HCT116 (cell line): Measurements from ENCODE around the gene SLC2A13.

Experiments
- CEBPB ChIP-seq: IDR thresholded peaks from 2 replicates; pipeline ENCODE4 v1.6.1; 2012; ENCODE audit warnings: low read depth
- EZH2 ChIP-seq: fragments of 200-600 bp; sonication (generic); IDR thresholded peaks from 2 replicates; pipeline ENCODE4 v1.6.1; 2017; ENCODE audit warnings: antibody characterized with exemption, mixed run types
- JUND ChIP-seq: IDR thresholded peaks from 2 replicates; pipeline ENCODE4 v1.6.1; 2012
- MAX ChIP-seq: IDR thresholded peaks from 2 replicates; pipeline ENCODE4 v1.6.1; 2012
- POLR2A ChIP-seq: IDR thresholded peaks from 2 replicates; pipeline ENCODE4 v1.7.0; 2011; ENCODE audit warnings: borderline replicate concordance; ENCODE audit not compliant: insufficient read depth, insufficient read length; ENCODE audit errors: extremely low read depth
- REST ChIP-seq: IDR thresholded peaks from 2 replicates; pipeline ENCODE4 v1.6.1; 2012; ENCODE audit warnings: low read depth
- SIN3A ChIP-seq: IDR thresholded peaks from 2 replicates; pipeline ENCODE4 v1.6.1; 2012; ENCODE audit warnings: low read depth
- TCF7L2 ChIP-seq: IDR thresholded peaks from 2 replicates; pipeline ENCODE4 v1.7.0; 2011; ENCODE audit warnings: borderline replicate concordance, inconsistent platforms; ENCODE audit not compliant: insufficient read depth, insufficient read length; ENCODE audit errors: extremely low read depth
- YY1 ChIP-seq: IDR thresholded peaks from 2 replicates; pipeline ENCODE4 v1.6.1; 2011; ENCODE audit warnings: low read length, low read depth, moderate library complexity, mild to moderate bottlenecking; ENCODE audit not compliant: insufficient replicate concordance; ENCODE audit errors: extremely low read depth
- ZNF274 ChIP-seq: fragments of 200-500 bp; sonication (Bioruptor generic); IDR thresholded peaks from 2 replicates; pipeline ENCODE4 v1.6.1; 2014; ENCODE audit warnings: mild to moderate bottlenecking, low read depth, low read length, inconsistent platforms
- TF ChIP-seq, protein P1 (sequence below), 3 experiments: fragments of 200-600 bp in 1 of 3; sonication (generic) in 1 of 3; IDR thresholded peaks in 2 of 3; conservative IDR thresholded peaks in 1 of 3; 2 replicates each; pipeline ENCODE4 v1.5.1; 2012 to 2017; ENCODE audit warnings: low read depth in 2 of 3, low read length in 2 of 3, antibody characterized with exemption in 1 of 3, borderline replicate concordance in 1 of 3, control low read depth in 1 of 3, mild to moderate bottlenecking in 1 of 3, mixed read lengths in 1 of 3, mixed run types in 1 of 3, moderate library complexity in 1 of 3; ENCODE audit not compliant: insufficient read depth in 1 of 3
- TF ChIP-seq, protein P2 (sequence below): IDR thresholded peaks from 2 replicates; pipeline ENCODE4 v1.6.1; 2012

- TF ChIP-seq, protein P1, sequence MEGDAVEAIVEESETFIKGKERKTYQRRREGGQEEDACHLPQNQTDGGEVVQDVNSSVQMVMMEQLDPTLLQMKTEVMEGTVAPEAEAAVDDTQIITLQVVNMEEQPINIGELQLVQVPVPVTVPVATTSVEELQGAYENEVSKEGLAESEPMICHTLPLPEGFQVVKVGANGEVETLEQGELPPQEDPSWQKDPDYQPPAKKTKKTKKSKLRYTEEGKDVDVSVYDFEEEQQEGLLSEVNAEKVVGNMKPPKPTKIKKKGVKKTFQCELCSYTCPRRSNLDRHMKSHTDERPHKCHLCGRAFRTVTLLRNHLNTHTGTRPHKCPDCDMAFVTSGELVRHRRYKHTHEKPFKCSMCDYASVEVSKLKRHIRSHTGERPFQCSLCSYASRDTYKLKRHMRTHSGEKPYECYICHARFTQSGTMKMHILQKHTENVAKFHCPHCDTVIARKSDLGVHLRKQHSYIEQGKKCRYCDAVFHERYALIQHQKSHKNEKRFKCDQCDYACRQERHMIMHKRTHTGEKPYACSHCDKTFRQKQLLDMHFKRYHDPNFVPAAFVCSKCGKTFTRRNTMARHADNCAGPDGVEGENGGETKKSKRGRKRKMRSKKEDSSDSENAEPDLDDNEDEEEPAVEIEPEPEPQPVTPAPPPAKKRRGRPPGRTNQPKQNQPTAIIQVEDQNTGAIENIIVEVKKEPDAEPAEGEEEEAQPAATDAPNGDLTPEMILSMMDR (IDR thresholded peaks at IDR 0.05 in 2 of 3, conservative IDR thresholded peaks at IDR 0.05 in 1 of 3; ENCODE audit: borderline replicate concordance in 1 of 3, insufficient read depth in 1 of 3, low read depth in 2 of 3, low read length in 2 of 3), result no peak
- no peak for TF ChIP-seq JUND
- peak; percentile 57 for TF ChIP-seq TCF7L2
- no peak for TF ChIP-seq MAX
- no peak for TF ChIP-seq YY1
- TF ChIP-seq EZH2, result no peak
- TF ChIP-seq, protein P2, sequence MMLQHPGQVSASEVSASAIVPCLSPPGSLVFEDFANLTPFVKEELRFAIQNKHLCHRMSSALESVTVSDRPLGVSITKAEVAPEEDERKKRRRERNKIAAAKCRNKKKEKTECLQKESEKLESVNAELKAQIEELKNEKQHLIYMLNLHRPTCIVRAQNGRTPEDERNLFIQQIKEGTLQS, result no peak
- TF ChIP-seq ZNF274, result no peak
- TF ChIP-seq SIN3A, result no peak
- TF ChIP-seq CEBPB, result no peak
- TF ChIP-seq POLR2A, result no peak
- TF ChIP-seq REST, result no peak
Observed at GRCh38 chr12:39846971-39847650, 258.8 kb downstream of the SLC2A13 start.
